Muscle layer of colon (tissue), 2 donors: ENCODE results near the gene TMEM178B.

Source experiments
- H3K27ac ChIP-seq: one replicate; pipeline ENCODE4 v1.7.0; 2013; ENCODE audit warnings: low read depth, mild to moderate bottlenecking, low read length, moderate library complexity
- H3K27me3 ChIP-seq, 2 donors: one replicate each; pipeline ENCODE4 v1.7.0; 2013; ENCODE audit warnings: low read length in 2 of 2, mild to moderate bottlenecking in 2 of 2; ENCODE audit not compliant: insufficient read depth in 2 of 2, control insufficient read depth in 1 of 2
- H3K36me3 ChIP-seq: one replicate; pipeline ENCODE4 v1.7.0; 2013; ENCODE audit warnings: mild to moderate bottlenecking, low read length; ENCODE audit not compliant: insufficient read depth
- H3K4me1 ChIP-seq: one replicate; pipeline ENCODE4 v1.7.0; 2013; ENCODE audit warnings: mild to moderate bottlenecking, low read length; ENCODE audit not compliant: insufficient read depth
- H3K4me3 ChIP-seq, 2 donors: one replicate each; pipeline ENCODE4 v1.7.0; 2013; ENCODE audit warnings: low read length in 2 of 2, low read depth in 1 of 2, mild to moderate bottlenecking in 1 of 2, moderate library complexity in 1 of 2
- H3K9ac ChIP-seq: one replicate; pipeline ENCODE4 v1.7.0; 2013; ENCODE audit warnings: low read length
- H3K9me3 ChIP-seq: one replicate; pipeline ENCODE4 v1.7.0; 2013; ENCODE audit warnings: mild to moderate bottlenecking, low read length
- donor health status: abdominal sarcoma.
- donor health status: Adenocarcinoma of cecum.

TMEM178B gene

DNA sequence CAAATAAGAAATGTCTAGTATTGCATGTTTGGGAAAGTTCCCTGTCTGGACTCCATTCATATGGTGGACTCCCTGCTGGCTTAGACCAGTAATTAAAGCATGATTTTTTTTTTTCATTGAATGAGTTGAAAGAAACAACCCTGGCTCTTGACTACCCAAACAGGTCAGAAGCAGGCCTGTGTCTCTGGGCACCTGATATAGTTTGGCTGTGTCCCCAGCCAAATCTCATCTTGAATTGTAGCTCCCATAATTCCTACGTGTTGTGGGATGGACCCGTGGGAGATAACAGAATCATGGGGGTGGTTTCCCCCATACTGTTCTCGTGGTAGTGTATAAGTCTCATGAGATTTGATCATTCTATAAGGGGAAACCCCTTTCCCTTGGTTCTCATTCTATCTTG is 206.2 kb downstream of the TMEM178B start:
- H3K27ac ChIP-seq, result no peak overlapping the region
- H3K9me3 ChIP-seq, result no peaks in the 10 kb centered on the region
- H3K9ac ChIP-seq, result no peak overlapping the region
- no peak overlapping the region for H3K4me3 ChIP-seq
- H3K27me3 ChIP-seq, result no peaks in the 10 kb centered on the region
- H3K4me1 ChIP-seq, result no peaks in the 10 kb centered on the region
- H3K36me3 ChIP-seq, result no peaks in the 10 kb centered on the region

DNA sequence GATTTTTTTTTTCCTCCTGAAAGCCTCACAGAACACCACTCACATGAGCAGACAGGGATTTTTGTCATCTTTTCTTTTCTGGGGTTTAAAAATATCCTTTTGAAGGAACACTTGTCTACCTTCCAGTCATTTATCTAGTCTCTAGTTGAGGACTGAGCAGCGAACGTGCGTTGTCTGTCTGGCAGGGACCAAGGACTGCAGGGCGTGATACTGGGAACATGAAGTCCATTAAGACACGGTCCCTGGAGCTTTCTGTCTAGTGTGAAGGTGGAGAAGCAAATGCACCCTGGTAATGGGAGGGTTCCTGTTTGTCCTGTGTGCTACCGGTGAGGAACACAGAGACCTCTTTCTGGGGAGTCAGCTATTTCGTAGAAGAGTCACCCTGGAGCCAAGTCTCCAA is 207.4 kb downstream of the TMEM178B start:
- H3K27ac ChIP-seq, result no peak overlapping the region
- H3K36me3 ChIP-seq, result no peaks in the 10 kb centered on the region
- no peaks in the 10 kb centered on the region for H3K27me3 ChIP-seq
- no peaks in the 10 kb centered on the region for H3K4me1 ChIP-seq
- H3K9ac ChIP-seq, result no peak overlapping the region
- H3K4me3 ChIP-seq, result no peak overlapping the region
- H3K9me3 ChIP-seq, result no peaks in the 10 kb centered on the region

DNA sequence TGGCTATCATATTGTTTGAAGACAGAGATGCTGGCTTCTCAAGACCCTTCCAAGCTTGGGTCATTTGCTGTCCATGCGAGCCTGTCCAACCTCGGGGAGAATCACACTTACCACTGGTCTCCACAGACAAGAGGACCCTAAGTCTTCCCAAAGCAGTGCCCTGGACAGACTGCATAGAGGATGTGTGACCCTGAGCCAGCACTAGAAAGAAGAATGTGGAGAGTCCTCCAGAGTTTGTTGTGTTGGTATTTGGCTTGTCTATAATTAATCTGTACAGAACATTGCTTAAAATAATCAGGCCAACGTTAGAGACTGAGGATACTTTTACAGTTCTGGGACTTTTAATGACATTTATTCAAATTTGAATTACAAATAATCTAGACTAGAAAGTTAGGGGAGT is 212.7 kb downstream of the TMEM178B start:
- no peaks in the 10 kb centered on the region for H3K36me3 ChIP-seq
- no peaks in the 10 kb centered on the region for H3K27me3 ChIP-seq
- no peak overlapping the region for H3K9ac ChIP-seq
- H3K4me3 ChIP-seq, result no peak overlapping the region
- no peaks in the 10 kb centered on the region for H3K4me1 ChIP-seq
- H3K9me3 ChIP-seq, result no peaks in the 10 kb centered on the region
- no peak overlapping the region for H3K27ac ChIP-seq

DNA sequence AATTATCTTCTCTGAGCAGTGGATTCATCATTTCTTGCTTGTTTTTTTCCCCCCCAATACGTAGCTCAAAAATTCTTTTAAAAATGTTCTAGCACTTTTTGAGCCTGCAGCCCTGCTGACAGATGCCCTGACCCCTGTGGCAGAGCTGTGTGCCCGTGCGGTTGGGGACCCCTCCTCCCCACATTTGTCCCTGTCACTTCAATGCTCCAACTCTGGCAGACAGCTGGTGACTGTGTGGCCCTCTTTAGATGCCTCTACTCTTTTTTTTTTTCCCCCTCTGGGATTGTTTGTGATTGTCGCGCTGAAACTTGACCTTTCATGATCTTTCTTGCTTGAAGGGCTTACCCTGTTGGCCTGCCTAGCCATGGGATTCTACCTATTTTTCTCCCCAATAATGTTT is 214.1 kb downstream of the TMEM178B start:
- Histone ChIP-seq H3K4me3 (no peak overlapping the region), H3K4me1 (no peaks in the 10 kb centered on the region), H3K36me3 (no peaks in the 10 kb centered on the region), H3K9me3 (no peaks in the 10 kb centered on the region), H3K9ac (no peak overlapping the region), H3K27me3 (no peaks in the 10 kb centered on the region), H3K27ac (no peak overlapping the region)

DNA sequence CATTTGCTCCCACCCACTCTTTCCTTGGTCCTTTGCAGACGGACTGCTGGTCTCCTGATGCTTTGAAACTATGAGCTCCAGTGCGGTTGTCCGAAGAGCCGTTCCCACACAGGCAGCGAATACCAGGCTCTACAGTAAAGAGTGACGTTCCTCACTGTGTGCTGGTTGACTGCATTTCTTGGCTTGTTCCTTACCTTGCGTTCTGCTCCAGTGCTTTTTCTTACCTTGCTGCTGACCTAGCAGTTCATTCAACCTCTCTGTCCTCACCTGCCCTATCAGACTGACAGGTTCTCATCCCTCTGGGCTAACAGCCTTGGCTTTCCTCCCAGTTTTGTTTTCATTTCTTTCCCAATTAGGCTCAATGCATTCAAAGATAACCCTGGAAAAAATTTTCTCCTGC is 214.8 kb downstream of the TMEM178B start:
- Histone ChIP-seq H3K36me3 (no peaks in the 10 kb centered on the region), H3K4me1 (no peaks in the 10 kb centered on the region), H3K4me3 (no peak overlapping the region), H3K9ac (no peak overlapping the region), H3K27me3 (no peaks in the 10 kb centered on the region), H3K9me3 (no peaks in the 10 kb centered on the region), H3K27ac (no peak overlapping the region)

DNA sequence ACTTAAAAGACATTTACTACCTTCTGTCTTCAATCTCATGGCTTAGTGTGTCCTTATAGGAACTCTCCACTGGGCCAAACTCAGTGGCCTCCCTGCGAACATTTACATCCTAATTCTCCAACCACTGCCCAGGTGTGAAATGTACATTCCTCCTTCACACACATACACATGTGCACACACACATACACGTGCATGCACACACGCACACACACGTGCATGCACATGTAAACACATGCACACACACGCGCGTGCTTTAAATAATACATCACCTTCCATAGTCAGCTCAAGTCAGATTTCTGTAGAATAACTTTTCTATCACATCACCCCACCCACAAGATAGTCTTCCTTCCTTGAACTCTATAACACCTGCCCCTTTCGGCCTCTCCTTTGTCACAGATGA is 216.5 kb downstream of the TMEM178B start:
- no peaks in the 10 kb centered on the region for H3K27me3 ChIP-seq
- no peak overlapping the region for H3K4me3 ChIP-seq
- no peak overlapping the region for H3K27ac ChIP-seq
- H3K4me1 ChIP-seq, result no peaks in the 10 kb centered on the region
- H3K9me3 ChIP-seq, result no peaks in the 10 kb centered on the region
- H3K36me3 ChIP-seq, result no peaks in the 10 kb centered on the region
- no peak overlapping the region for H3K9ac ChIP-seq

DNA sequence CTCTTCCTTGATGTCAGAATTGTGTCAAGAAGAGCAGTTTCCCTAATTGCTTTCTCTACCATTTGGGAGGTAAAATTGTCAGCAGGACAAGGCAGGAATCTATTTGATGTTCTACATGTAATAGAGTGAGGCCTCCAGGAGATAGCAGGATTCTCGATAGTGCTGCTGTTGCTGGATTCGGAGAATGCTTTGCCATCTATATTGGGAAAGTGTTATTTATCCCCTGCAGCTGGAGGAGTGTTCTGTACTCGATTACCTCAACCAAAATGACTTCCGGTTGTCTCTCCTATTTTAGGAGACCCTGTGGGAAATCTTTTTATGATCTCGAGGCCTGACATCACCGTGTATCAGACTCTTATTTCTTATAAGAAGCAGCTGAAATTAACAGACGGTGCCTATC is 217.1 kb downstream of the TMEM178B start:
- H3K9me3 ChIP-seq, result no peaks in the 10 kb centered on the region
- no peaks in the 10 kb centered on the region for H3K36me3 ChIP-seq
- H3K4me1 ChIP-seq, result no peaks in the 10 kb centered on the region
- H3K27ac ChIP-seq, result no peak overlapping the region
- H3K27me3 ChIP-seq, result no peaks in the 10 kb centered on the region
- H3K4me3 ChIP-seq, result no peak overlapping the region
- H3K9ac ChIP-seq, result no peak overlapping the region

DNA sequence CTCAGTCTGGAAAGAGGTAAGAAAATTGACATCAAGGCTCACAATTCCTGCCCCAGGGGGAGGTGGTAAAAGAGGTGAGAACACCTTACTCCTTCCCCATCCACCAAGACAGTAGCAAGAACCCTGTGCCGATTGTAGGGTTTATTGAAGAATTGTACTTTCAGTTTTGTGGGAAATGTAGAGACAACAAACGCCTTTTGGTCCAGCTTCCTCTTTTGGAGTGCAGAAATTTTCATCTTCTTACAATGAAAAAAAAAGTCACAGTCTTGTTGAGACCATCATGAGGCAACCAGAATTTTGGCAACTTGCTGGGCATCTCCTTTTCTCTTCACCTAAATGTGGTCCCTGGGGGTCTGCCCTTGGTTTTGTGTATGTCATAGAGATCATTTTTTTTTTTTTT is 217.7 kb downstream of the TMEM178B start:
- no peaks in the 10 kb centered on the region for H3K27me3 ChIP-seq
- no peak overlapping the region for H3K27ac ChIP-seq
- H3K36me3 ChIP-seq, result no peaks in the 10 kb centered on the region
- no peak overlapping the region for H3K9ac ChIP-seq
- H3K9me3 ChIP-seq, result no peaks in the 10 kb centered on the region
- no peak overlapping the region for H3K4me3 ChIP-seq
- no peaks in the 10 kb centered on the region for H3K4me1 ChIP-seq

DNA sequence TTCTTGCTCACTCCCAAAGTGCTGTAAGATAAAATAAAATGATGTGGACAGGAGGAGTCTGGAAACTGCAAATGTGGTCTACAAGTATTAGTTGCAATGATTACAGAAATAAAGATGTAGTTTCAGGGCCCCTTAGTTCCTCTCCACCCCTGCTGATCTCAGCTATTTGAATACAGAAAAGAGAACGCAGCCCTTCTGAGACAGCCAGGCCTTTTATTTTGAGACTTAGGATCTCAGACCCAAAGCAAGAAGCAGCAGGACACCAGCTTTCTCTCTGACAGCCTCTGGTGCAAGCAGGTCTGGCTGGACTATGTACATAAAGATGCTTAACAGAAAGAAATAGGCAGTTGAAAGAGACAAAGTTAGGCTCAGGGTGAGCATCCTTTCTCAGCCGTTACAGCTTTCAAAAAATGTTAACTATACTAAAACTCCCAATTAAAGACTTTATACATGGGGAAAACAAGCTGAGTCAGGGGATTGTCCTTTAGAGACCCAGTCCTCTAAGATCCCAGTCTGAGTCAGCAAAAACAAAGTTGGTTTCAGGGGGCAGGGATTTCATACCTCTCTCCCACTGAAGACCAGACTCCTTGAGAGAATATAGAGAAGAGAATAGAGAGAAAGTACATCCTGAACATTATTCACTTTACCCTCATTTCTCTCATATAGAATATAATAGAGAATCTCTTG is 220.4 kb downstream of the TMEM178B start:
- Histone ChIP-seq H3K9me3 (no peaks in the 10 kb centered on the region), H3K4me1 (no peaks in the 10 kb centered on the region), H3K36me3 (no peaks in the 10 kb centered on the region), H3K4me3 (no peak overlapping the region), H3K27ac (no peak overlapping the region), H3K9ac (no peak overlapping the region), H3K27me3 (no peaks in the 10 kb centered on the region)

DNA sequence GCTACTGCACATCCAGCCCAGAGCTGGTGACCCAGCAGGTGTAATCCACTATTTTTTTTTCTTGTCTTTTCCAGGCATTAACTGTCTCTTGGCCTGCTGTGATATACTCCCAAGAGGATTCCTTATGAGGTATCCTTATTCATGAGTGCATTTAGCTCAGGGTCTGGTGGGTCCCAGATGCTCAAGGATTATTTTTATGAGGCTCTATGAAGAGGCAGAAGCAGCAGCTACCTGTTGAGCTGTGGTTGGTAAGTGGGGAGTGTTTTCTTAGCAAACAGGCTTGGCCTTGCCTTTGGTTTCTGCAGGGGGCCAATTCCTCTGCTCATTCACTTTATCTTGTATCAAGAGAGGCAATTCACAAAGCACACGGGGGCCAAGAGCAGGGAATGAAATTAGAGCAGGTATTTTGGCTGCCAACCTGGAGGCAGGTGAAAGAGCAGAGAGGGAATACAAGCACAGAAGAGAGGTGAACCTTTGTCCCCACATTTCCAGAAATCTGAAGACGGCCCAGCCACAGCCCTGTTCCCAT is 221.6 kb downstream of the TMEM178B start:
- Histone ChIP-seq H3K9me3 (no peaks in the 10 kb centered on the region), H3K36me3 (no peaks in the 10 kb centered on the region), H3K4me1 (no peaks in the 10 kb centered on the region), H3K27ac (no peak overlapping the region), H3K9ac (no peak overlapping the region), H3K27me3 (no peaks in the 10 kb centered on the region), H3K4me3 (no peak overlapping the region)

DNA sequence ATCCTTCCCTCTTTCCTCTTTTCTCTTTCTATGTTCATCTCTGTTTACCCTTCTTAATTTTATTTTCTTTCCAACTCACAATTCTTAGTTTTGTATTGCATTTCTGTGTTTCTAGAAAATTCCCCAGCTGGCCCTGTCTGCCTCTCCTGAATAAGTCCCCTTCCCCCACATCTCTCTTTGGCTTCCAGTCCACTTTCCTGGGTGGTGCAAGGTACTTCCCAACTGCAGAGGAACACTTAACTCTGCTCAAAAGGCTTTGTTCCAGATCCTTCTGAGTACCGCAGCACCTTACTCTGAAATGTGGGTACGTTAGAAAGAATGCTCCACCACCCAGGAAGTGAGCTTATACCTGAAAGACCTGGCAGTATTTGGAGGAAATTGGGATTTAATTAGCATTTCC is 227.0 kb downstream of the TMEM178B start:
- Histone ChIP-seq H3K9ac (no peak overlapping the region), H3K9me3 (no peaks in the 10 kb centered on the region), H3K27me3 (no peaks in the 10 kb centered on the region), H3K27ac (no peak overlapping the region), H3K36me3 (no peaks in the 10 kb centered on the region), H3K4me3 (no peak overlapping the region), H3K4me1 (no peaks in the 10 kb centered on the region)

DNA sequence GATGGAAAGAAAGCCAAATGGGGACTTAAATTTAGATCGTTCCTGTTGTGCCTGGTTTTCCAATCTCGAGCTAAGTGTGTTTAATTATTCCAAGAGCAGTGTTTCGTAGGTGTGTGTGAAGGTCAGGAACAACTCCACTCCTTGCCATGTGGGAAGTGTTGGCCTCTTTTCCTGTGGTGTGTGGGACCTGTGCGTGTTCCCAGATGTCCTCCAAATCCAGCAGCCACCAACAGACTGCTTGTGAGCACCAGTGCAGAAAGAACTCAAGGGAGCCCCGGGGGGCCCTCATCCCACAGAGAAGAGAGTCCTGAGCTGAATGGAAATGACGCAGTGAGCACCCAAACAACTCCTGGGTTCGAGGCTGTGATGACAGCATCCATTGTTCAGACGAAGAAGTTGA is 227.7 kb downstream of the TMEM178B start:
- no peaks in the 10 kb centered on the region for H3K4me1 ChIP-seq
- H3K36me3 ChIP-seq, result no peaks in the 10 kb centered on the region
- no peak overlapping the region for H3K27ac ChIP-seq
- no peaks in the 10 kb centered on the region for H3K9me3 ChIP-seq
- no peak overlapping the region for H3K4me3 ChIP-seq
- no peak overlapping the region for H3K9ac ChIP-seq
- H3K27me3 ChIP-seq, result no peaks in the 10 kb centered on the region
